Activated T-cell treated with anti-CD3 and anti-CD28 coated beads, Interleukin-2, amount 50 U/mL, for 24 hours (primary cell): Measurements from ENCODE around the gene SEL1L2.

Source experiments
- DNase-seq: peaks from one replicate; pipeline ENCODE4 v3.0.0-alpha.2; 2020
- H3K27ac Mint-ChIP-seq: 2 replicates; pipeline ENCODE4 v1.8.0; 2020; ENCODE audit warnings: mild to moderate bottlenecking, mixed read lengths
- H3K27me3 Mint-ChIP-seq: 2 replicates; pipeline ENCODE4 v1.8.0; 2020; ENCODE audit warnings: mixed read lengths
- H3K36me3 Mint-ChIP-seq: 2 replicates; pipeline ENCODE4 v1.8.0; 2020; ENCODE audit warnings: low read depth, mixed read lengths
- H3K4me1 Mint-ChIP-seq: 2 replicates; pipeline ENCODE4 v1.8.0; 2020; ENCODE audit warnings: low read depth, mixed read lengths
- H3K4me3 Mint-ChIP-seq: 2 replicates; pipeline ENCODE4 v1.8.0; 2020; ENCODE audit warnings: mild to moderate bottlenecking, moderate library complexity, mixed read lengths
- H3K9me3 Mint-ChIP-seq: 2 replicates; pipeline ENCODE4 v1.8.0; 2020; ENCODE audit warnings: mixed read lengths

The SEL1L2 gene

GRCh38 chr20:13909067-13909466 lies 81.3 kb downstream of the SEL1L2 start:
- DNase-seq = no peak
- Mint-ChIP-seq H3K9me3 (no peaks in the 10 kb centered on the region), H3K27me3 (peaks cover 3% of the 10 kb centered on the region), H3K4me1 (no peaks in the 10 kb centered on the region), H3K36me3 (no peaks in the 10 kb centered on the region), H3K4me3 (no peak overlapping the region), H3K27ac (no peak overlapping the region)

- H3K4me1 Mint-ChIP-seq = no peaks in the 10 kb centered on the region
- H3K4me3 Mint-ChIP-seq = no peak overlapping the region
- H3K9me3 Mint-ChIP-seq = peaks cover 2% of the 10 kb centered on the region
- H3K27ac Mint-ChIP-seq = no peak overlapping the region
- DNase-seq = no peak
- no peaks in the 10 kb centered on the region for H3K36me3 Mint-ChIP-seq
- peaks cover 3% of the 10 kb centered on the region for H3K27me3 Mint-ChIP-seq
Measured at GRCh38 chr20:13904766-13905165, 85.6 kb downstream of the SEL1L2 start.

GRCh38 chr20:13900496-13900895 lies 89.9 kb downstream of the SEL1L2 start:
- DNase-seq = no peak
- Mint-ChIP-seq H3K27ac (no peak overlapping the region), H3K9me3 (peaks cover 2% of the 10 kb centered on the region), H3K27me3 (no peaks in the 10 kb centered on the region), H3K36me3 (no peaks in the 10 kb centered on the region), H3K4me3 (no peak overlapping the region), H3K4me1 (no peaks in the 10 kb centered on the region)

- no peak for DNase-seq
- peaks cover 3% of the 10 kb centered on the region for H3K9me3 Mint-ChIP-seq
- no peak overlapping the region for H3K4me3 Mint-ChIP-seq
- H3K4me1 Mint-ChIP-seq = no peaks in the 10 kb centered on the region
- H3K27ac Mint-ChIP-seq = no peak overlapping the region
- H3K36me3 Mint-ChIP-seq = no peaks in the 10 kb centered on the region
- H3K27me3 Mint-ChIP-seq = no peaks in the 10 kb centered on the region
Measured at GRCh38 chr20:13898012-13898612, 92.3 kb downstream of the SEL1L2 start.

DNA sequence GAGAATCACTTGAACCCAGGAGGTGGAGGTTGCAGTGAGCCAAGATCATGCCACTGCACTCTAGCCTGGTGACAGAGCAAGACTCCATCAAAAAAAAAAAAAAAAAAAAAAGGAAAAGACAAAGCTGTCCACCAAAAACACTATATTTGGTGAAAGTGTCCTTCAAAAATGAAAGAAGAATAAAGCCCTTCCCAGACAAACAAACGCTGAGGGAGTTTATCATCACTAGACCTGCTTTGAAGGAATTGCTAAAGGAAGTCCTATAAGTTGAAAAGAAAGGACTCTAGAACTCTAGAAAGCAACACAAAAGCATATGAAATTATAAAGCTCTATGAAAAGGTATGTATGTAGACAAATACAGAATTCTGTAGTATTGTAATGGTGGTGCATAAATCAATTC lies 98.8 kb downstream of the SEL1L2 start:
- H3K4me3 Mint-ChIP-seq = no peak overlapping the region
- no peaks in the 10 kb centered on the region for H3K27me3 Mint-ChIP-seq
- DNase-seq = no peak
- H3K36me3 Mint-ChIP-seq = no peaks in the 10 kb centered on the region
- H3K4me1 Mint-ChIP-seq = no peaks in the 10 kb centered on the region
- H3K27ac Mint-ChIP-seq = no peak overlapping the region
- H3K9me3 Mint-ChIP-seq = peaks cover 14% of the 10 kb centered on the region

DNA sequence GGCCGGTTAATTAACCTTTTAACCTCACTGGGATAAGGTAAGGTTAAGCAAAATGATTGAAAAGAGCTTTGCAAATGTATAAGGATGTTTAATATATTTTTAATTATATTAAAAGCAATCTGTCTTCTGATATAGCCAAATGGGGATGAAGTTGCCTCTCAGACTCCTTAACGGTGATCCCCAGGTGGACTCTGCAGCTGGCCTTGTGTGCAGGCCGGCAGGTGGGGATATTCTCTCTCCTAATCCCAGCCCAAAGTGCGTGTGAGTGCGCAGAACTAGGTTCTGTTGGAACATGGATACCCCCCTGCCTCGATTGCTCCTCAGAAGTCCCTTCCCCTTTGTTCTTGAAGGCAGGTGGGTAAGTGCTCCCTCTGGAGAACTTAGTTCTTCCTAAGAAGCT lies 105.6 kb downstream of the SEL1L2 start:
- H3K4me1 Mint-ChIP-seq = no peaks in the 10 kb centered on the region

GRCh38 chr20:13883425-13883824 lies 107.0 kb downstream of the SEL1L2 start:
- no peaks in the 10 kb centered on the region for H3K4me1 Mint-ChIP-seq
- no peaks in the 10 kb centered on the region for H3K9me3 Mint-ChIP-seq
- no peak for DNase-seq
- H3K36me3 Mint-ChIP-seq = no peaks in the 10 kb centered on the region
- no peak overlapping the region for H3K4me3 Mint-ChIP-seq
- H3K27ac Mint-ChIP-seq = no peak overlapping the region
- peaks cover 7% of the 10 kb centered on the region for H3K27me3 Mint-ChIP-seq

More for the DNA sequence above, 105.6 kb downstream of the SEL1L2 start:
- Mint-ChIP-seq H3K36me3 (no peaks in the 10 kb centered on the region), H3K27me3 (peaks cover 7% of the 10 kb centered on the region), H3K27ac (no peak overlapping the region), H3K9me3 (no peaks in the 10 kb centered on the region), H3K4me3 (no peak overlapping the region)
- no peak for DNase-seq

- H3K27ac Mint-ChIP-seq = no peak overlapping the region
- no peaks in the 10 kb centered on the region for H3K4me1 Mint-ChIP-seq
- no peaks in the 10 kb centered on the region for H3K36me3 Mint-ChIP-seq
- no peak for DNase-seq
- H3K4me3 Mint-ChIP-seq = no peak overlapping the region
- no peaks in the 10 kb centered on the region for H3K9me3 Mint-ChIP-seq
- no peaks in the 10 kb centered on the region for H3K27me3 Mint-ChIP-seq
Measured at GRCh38 chr20:13878566-13878965, 111.8 kb downstream of the SEL1L2 start.

- no peak overlapping the region for H3K4me3 Mint-ChIP-seq
- no peaks in the 10 kb centered on the region for H3K36me3 Mint-ChIP-seq
- no peaks in the 10 kb centered on the region for H3K4me1 Mint-ChIP-seq
- no peaks in the 10 kb centered on the region for H3K27me3 Mint-ChIP-seq
- no peak for DNase-seq
- no peaks in the 10 kb centered on the region for H3K9me3 Mint-ChIP-seq
- no peak overlapping the region for H3K27ac Mint-ChIP-seq
Measured at GRCh38 chr20:13877793-13878192, 112.6 kb downstream of the SEL1L2 start.

- Mint-ChIP-seq H3K4me1 (no peaks in the 10 kb centered on the region), H3K9me3 (no peaks in the 10 kb centered on the region), H3K27ac (no peak overlapping the region), H3K36me3 (no peaks in the 10 kb centered on the region), H3K4me3 (no peak overlapping the region), H3K27me3 (no peaks in the 10 kb centered on the region)
- no peak for DNase-seq
Measured at GRCh38 chr20:13875265-13875811, 115.1 kb downstream of the SEL1L2 start.

- no peak overlapping the region for H3K27ac Mint-ChIP-seq
- DNase-seq = no peak
- H3K9me3 Mint-ChIP-seq = no peaks in the 10 kb centered on the region
- H3K36me3 Mint-ChIP-seq = no peaks in the 10 kb centered on the region
- no peaks in the 10 kb centered on the region for H3K4me1 Mint-ChIP-seq
- H3K4me3 Mint-ChIP-seq = no peak overlapping the region
- H3K27me3 Mint-ChIP-seq = no peaks in the 10 kb centered on the region
Measured at GRCh38 chr20:13874394-13875157, 115.8 kb downstream of the SEL1L2 start.

- no peak overlapping the region for H3K4me3 Mint-ChIP-seq
- H3K9me3 Mint-ChIP-seq = no peaks in the 10 kb centered on the region
- H3K27me3 Mint-ChIP-seq = no peaks in the 10 kb centered on the region
Measured at GRCh38 chr20:13873831-13874230, 116.6 kb downstream of the SEL1L2 start.

DNA sequence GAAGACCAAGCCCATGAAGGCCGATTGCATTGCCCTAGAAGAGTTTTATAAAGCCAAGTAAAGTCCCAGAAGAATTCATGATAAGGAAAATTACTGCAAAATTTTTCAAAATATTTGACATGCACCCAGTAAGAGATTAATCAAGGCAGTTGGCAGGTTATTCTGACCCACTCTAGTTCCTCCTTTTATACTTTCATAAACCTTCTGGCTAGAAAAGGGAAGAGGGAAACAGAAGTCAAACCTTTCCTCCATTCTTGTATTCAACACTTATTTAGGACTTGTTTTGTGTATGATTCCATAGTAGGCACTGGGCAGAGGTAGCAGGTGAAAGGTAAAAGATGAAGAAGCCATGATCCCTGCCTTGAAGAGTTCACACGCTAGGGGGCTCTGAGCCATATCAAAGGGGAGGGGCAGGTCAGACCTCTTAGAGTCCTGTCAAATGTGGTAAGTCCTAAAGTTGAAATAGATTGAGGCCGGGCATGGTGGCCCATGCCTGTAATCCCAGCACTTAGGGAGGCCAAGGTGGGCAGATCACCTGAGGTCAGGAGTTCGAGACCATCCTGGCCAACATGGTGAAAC lies 120.2 kb downstream of the SEL1L2 start:
- H3K27ac Mint-ChIP-seq = no peak overlapping the region
- no peak for DNase-seq
- no peaks in the 10 kb centered on the region for H3K9me3 Mint-ChIP-seq
- H3K4me3 Mint-ChIP-seq = no peak overlapping the region
- H3K4me1 Mint-ChIP-seq = no peaks in the 10 kb centered on the region
- no peaks in the 10 kb centered on the region for H3K27me3 Mint-ChIP-seq
- H3K36me3 Mint-ChIP-seq = no peaks in the 10 kb centered on the region

More at GRCh38 chr20:13873831-13874230, 116.6 kb downstream of the SEL1L2 start:
- H3K4me1 Mint-ChIP-seq = no peaks in the 10 kb centered on the region
- DNase-seq = no peak
- no peaks in the 10 kb centered on the region for H3K36me3 Mint-ChIP-seq
- H3K27ac Mint-ChIP-seq = no peak overlapping the region

- Mint-ChIP-seq H3K27ac (no peak overlapping the region), H3K9me3 (no peaks in the 10 kb centered on the region), H3K36me3 (no peaks in the 10 kb centered on the region), H3K4me3 (no peak overlapping the region), H3K4me1 (no peaks in the 10 kb centered on the region), H3K27me3 (no peaks in the 10 kb centered on the region)
- DNase-seq = no peak
Measured at GRCh38 chr20:13868331-13868730, 122.1 kb downstream of the SEL1L2 start.

DNA sequence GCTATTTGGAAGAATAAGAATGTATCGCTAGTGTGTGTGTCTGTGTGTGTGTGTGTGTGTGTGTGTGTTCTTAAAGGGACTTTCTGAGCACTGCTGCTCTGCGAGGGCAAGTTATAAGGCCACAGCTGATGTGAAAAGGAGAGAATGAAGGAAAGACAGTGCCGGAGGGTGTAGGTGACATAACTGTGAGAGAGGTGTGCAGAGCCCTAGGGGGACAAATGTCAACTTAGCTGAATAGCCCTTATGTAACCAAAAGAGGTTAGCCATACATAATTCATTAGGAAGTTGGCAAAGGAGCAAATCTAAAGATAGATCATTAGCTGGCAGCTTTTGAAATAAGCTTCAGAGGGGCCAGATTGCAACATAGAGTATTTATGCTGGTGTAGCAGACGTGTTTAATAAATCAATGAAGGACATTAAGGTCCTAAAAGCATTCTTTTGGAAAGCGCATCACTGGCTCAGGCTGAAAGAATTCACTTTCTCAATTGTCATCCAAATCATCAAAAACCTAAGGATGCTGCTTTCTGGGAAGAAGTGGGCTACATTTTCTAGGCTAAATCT lies 124.5 kb downstream of the SEL1L2 start:
- Mint-ChIP-seq H3K9me3 (no peaks in the 10 kb centered on the region), H3K27me3 (no peaks in the 10 kb centered on the region), H3K36me3 (no peaks in the 10 kb centered on the region), H3K4me3 (no peak overlapping the region), H3K4me1 (no peaks in the 10 kb centered on the region), H3K27ac (no peak overlapping the region)
- no peak for DNase-seq
